Measurements from ENCODE around the gene FAM131A. TPM values are rescaled to one million over a fixed set of nuclear protein-coding genes. Genes with fewer than 3 reads are reported as not detected.

Gene FAM131A
- total RNA-seq, 1 experiment from 2014 or later = 23.0 TPM

- TF ChIP-seq, protein P1, sequence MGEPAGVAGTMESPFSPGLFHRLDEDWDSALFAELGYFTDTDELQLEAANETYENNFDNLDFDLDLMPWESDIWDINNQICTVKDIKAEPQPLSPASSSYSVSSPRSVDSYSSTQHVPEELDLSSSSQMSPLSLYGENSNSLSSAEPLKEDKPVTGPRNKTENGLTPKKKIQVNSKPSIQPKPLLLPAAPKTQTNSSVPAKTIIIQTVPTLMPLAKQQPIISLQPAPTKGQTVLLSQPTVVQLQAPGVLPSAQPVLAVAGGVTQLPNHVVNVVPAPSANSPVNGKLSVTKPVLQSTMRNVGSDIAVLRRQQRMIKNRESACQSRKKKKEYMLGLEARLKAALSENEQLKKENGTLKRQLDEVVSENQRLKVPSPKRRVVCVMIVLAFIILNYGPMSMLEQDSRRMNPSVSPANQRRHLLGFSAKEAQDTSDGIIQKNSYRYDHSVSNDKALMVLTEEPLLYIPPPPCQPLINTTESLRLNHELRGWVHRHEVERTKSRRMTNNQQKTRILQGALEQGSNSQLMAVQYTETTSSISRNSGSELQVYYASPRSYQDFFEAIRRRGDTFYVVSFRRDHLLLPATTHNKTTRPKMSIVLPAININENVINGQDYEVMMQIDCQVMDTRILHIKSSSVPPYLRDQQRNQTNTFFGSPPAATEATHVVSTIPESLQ (CRISPR knock-in tag; IDR thresholded peaks at IDR 0.05) = no peak
- no peak for TF ChIP-seq ESRRA (CRISPR knock-in tag; IDR thresholded peaks at IDR 0.05; ENCODE audit: borderline replicate concordance)
- no peak for TF ChIP-seq ZBTB21 (CRISPR knock-in tag; IDR thresholded peaks at IDR 0.05; ENCODE audit: borderline replicate concordance)
- no peak for TF ChIP-seq CREB1 (CRISPR knock-in tag; IDR thresholded peaks at IDR 0.05)
- TF ChIP-seq ZNF423 (CRISPR knock-in tag; IDR thresholded peaks at IDR 0.05) = no peak
- TF ChIP-seq ZNF671 (CRISPR knock-in tag; IDR thresholded peaks at IDR 0.05) = no peak
- no peak for TF ChIP-seq SMAD4 (CRISPR knock-in tag; IDR thresholded peaks at IDR 0.05)
- TF ChIP-seq JAZF1 (CRISPR knock-in tag; IDR thresholded peaks at IDR 0.05) = no peak
- no peak for TF ChIP-seq SOX15 (CRISPR knock-in tag; IDR thresholded peaks at IDR 0.05)
- TF ChIP-seq ZNF317 (CRISPR knock-in tag; IDR thresholded peaks at IDR 0.05; ENCODE audit: borderline replicate concordance, low read depth) = no peak
- TF ChIP-seq MXD4 (CRISPR knock-in tag; IDR thresholded peaks at IDR 0.05; ENCODE audit: borderline replicate concordance) = no peak
- TF ChIP-seq HMGXB4 (CRISPR knock-in tag; IDR thresholded peaks at IDR 0.05) = no peak
- TF ChIP-seq, protein P2, sequence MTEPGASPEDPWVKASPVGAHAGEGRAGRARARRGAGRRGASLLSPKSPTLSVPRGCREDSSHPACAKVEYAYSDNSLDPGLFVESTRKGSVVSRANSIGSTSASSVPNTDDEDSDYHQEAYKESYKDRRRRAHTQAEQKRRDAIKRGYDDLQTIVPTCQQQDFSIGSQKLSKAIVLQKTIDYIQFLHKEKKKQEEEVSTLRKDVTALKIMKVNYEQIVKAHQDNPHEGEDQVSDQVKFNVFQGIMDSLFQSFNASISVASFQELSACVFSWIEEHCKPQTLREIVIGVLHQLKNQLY (CRISPR knock-in tag; IDR thresholded peaks at IDR 0.05) = no peak
- TF ChIP-seq, protein P3, sequence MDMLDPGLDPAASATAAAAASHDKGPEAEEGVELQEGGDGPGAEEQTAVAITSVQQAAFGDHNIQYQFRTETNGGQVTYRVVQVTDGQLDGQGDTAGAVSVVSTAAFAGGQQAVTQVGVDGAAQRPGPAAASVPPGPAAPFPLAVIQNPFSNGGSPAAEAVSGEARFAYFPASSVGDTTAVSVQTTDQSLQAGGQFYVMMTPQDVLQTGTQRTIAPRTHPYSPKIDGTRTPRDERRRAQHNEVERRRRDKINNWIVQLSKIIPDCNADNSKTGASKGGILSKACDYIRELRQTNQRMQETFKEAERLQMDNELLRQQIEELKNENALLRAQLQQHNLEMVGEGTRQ (CRISPR knock-in tag; IDR thresholded peaks at IDR 0.05) = no peak
- no peak for TF ChIP-seq STAT6 (CRISPR knock-in tag; conservative IDR thresholded peaks at IDR 0.05; ENCODE audit: low read depth)
- TF ChIP-seq ZNF138 (CRISPR knock-in tag; conservative IDR thresholded peaks at IDR 0.05) = no peak
- TF ChIP-seq AFF4 (CRISPR knock-in tag; IDR thresholded peaks at IDR 0.05; ENCODE audit: borderline replicate concordance) = no peak
- TF ChIP-seq ZNF396 (CRISPR knock-in tag; IDR thresholded peaks at IDR 0.05; ENCODE audit: borderline replicate concordance) = no peak
- no peak for TF ChIP-seq ZNF232 (CRISPR knock-in tag; IDR thresholded peaks at IDR 0.05)
- Mint-ChIP-seq H3K9me3 (no peaks in the 10 kb centered on the region), H3K27me3 (ENCODE audit: low read depth) (no peaks in the 10 kb centered on the region), H3K36me3 (peaks cover 59% of the 10 kb centered on the region), H3K4me1 (peaks cover 21% of the 10 kb centered on the region), H3K4me3 (no peak overlapping the region), H3K27ac (peak overlapping the region; percentile 21)
- CTCF ChIA-PET = no interaction called here
- POLR2A ChIA-PET = no interaction called here
- DNase-seq (ENCODE audit: low spot score) (no peak), ATAC-seq (no peak)
Measured at GRCh38 chr3:184333190-184333589, 4.2 kb upstream of the FAM131A start.

Measured in WTC11 (cell line).